Right lobe of liver (tissue), 4 donors: Measurements from ENCODE around the gene TBK1.

ENCODE experiments used
- CTCF ChIP-seq, 4 donors: fragments of 200-600 bp in 3 of 4; fragments of 450-650 bp in 1 of 4; IDR thresholded peaks; one replicate each; pipeline versions ENCODE4 v1.5.1 to v1.8.0; 2016 to 2022; ENCODE audit warnings: antibody characterized with exemption in 4 of 4, mild to moderate bottlenecking in 2 of 4
- POLR2A ChIP-seq: fragments of 450-650 bp; IDR thresholded peaks from one replicate; pipeline ENCODE4 v1.6.1; 2017; ENCODE audit warnings: antibody characterized with exemption, mild to moderate bottlenecking
- donor health status: DM: no; HTN: no; CAD: no.
- donor health status: DM: no; HTN: no; CAD: no.
- donor health status: DM: no; HTN: yes; CAD: no.

GRCh38 chr12:64411427-64411826 is 40.5 kb upstream of the TBK1 start:
- TF ChIP-seq CTCF (IDR thresholded peaks at IDR 0.05) (no peak), POLR2A (no peak)
